ENCODE measurements around the gene NUPR1.
"Not testable (repeated sequence)": the region's sequence is repeated elsewhere in the genome, so short reads cannot be mapped to it uniquely, and the experiment has no call there.

Gene NUPR1

DNA sequence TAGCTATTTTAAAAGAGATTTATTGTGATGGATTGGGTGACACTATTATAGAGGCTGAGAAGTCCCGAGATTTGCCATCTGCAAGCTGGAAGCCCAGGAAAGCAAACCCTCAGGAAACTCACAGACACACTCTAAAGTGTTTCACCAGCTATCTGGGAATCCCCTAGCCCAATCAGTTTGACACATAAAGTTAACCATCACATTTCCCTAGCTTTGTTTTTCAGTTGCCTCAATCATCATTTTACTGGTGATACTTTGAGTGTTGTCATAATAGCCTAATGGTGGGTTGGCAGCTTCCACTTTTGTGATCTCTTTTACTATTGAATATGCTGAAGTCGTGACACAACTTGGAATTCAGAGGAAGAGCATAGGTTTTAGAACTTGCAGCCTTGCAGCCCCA, 16.8 kb upstream of the NUPR1 start:
- in situ Hi-C loops (cut with MboI; ENCODE audit: low sequenced_read_pairs) = no loop called here

DNA sequence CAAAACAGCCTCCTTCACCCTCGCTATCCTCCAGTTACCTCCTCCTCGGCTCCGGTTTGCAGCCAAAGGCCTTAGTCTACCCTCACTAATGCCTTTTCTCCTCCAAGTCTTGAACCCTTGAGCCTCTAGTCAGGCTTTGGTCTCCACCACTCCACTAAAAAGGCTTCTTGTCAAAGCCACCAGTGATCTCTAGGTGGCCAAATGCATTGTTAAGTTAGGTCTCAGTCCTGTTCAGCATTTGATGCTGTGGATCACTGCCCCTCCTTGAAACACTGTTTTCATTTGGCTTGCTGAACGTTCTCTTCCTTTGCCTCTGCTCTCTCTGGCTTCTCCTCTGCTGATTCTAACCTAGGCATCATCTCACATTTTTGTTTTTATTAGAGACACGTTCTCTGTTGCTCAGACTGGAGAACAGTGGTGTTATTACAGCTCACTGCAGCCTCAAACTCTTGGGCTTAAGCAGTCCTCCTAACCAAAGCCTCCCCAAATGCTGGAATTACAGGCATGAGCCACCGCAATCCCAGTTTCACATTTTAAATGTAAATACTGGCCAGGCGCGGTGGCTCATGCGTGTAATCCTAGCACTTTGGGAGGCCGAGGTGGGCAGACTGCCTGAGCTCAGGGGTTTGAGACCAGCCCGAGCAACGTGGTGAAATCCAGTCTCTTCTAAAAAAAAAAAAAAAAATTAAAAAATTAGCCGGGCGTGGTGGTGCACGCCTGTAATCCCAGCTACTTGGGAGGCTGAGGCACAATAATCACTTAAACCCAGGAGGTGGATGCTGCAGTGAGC, 16.1 kb upstream of the NUPR1 start:
- in situ Hi-C loops (cut with MboI; ENCODE audit: low sequenced_read_pairs) = no loop called here

- in situ Hi-C loops (cut with MboI; ENCODE audit: low sequenced_read_pairs) = no loop called here
These were observed 15.2 kb upstream of the NUPR1 start, which contains the start of gene SGF29 for GRCh38 chr16:28553776-28554633. Gene SGF29, plus strand, starts transcription at chr16:28553920. Its CDS starts 27,150 bp downstream, at chr16:28581070.

GRCh38 chr16:28549301-28549899, 10.6 kb upstream of the NUPR1 start:
- in situ Hi-C loops (cut with MboI; ENCODE audit: low sequenced_read_pairs) = no loop called here

DNA sequence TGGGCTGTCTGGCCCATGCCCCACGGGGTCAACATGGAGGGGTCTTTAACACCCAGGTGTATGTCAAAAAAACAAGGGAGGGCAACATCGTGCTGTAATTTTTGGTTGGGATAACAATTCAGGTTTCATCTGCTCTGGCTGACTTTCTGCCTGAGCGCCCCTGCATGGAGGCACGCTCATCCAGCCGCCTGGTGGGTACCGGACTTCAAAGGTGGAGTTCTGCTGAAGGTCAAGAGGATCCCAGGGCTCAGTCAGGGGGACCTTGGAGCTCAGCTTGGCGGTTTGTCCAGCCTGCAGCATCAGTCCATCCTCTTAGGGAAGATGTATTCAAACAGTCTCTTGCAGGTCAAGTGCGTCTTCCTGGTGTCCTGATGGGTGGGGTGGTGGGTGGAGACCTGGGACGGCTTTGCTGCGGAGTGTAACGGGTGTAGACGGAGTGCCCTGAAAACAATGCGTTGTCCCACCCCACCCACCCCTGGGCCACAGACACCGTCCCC, 9.6 kb upstream of the NUPR1 start:
- in situ Hi-C loops (cut with MboI; ENCODE audit: low sequenced_read_pairs) = no loop called here

DNA sequence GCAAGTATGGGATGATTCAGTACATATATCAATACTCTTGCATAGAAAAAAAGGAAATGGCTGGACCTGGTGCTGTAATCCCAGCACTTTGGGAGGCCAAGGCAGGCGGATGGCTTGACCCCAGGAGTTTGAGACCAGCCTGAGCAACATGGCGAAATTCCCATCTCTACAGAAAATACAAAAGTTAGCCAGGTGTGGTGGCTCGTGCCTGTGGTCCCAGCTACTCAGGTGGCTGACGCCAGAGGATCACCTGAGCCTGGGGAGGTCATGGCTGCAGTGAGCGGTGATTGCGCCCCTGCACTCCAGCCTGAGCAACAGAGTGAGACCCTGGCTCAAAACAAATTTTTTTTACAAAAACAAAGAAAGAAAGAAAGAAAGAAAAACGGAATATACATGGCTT, 7.9 kb upstream of the NUPR1 start:
- in situ Hi-C loops (cut with MboI; ENCODE audit: low sequenced_read_pairs) = no loop called here

- in situ Hi-C loops (cut with MboI; ENCODE audit: low sequenced_read_pairs) = not testable (repeated sequence)
These were observed 7.2 kb upstream of the NUPR1 start for GRCh38 chr16:28545964-28546363.

DNA sequence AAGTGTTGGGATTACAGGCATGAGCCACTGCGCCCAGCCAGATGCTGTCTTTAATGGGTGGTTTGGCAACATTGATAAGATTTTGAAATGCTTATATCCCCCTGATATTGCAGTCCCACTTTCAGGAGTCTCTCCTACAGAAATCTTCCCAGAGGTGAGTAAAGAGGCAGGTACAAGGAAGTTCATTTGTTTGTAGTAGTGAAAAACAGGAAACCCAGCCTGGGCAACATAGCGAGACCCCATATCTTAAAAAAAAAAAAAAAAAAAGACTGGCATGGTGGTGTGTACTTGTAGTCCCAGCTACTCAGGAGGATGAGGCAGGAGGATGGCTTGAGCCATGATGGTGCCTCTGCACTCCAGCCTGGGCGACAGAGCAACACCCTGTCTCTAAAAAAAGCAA, 6.2 kb upstream of the NUPR1 start:
- in situ Hi-C loops (cut with MboI; ENCODE audit: low sequenced_read_pairs) = no loop called here

DNA sequence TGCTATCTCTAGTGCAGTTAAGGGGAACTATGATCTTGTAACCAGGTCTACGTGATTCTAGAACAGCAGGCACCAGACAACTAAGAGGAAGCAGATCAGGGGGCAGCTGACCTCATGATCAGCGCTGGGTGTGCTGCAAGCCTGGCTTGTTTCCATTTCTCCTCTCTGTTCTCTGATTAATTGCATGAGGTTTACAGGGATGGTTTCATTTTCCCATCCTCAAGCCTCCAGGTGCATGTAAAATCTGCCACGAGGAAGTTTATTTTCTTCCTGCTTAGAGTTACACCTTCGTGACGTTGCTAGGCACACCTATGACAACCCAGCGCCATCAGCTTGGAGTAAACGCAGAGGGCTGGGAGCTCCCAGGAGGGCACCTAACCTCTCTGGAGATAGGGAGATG, 4.3 kb upstream of the NUPR1 start:
- in situ Hi-C loops (cut with MboI; ENCODE audit: low sequenced_read_pairs) = no loop called here

GRCh38 chr16:28542646-28543045, 3.9 kb upstream of the NUPR1 start:
- in situ Hi-C loops (cut with MboI; ENCODE audit: low sequenced_read_pairs) = no loop called here

GRCh38 chr16:28540346-28540745, 1.6 kb upstream of the NUPR1 start:
- in situ Hi-C loops (cut with MboI; ENCODE audit: low sequenced_read_pairs) = no loop called here

GRCh38 chr16:28537964-28538732, 626 bp downstream of the NUPR1 start:
- in situ Hi-C loops (cut with MboI; ENCODE audit: low sequenced_read_pairs) = no loop called here

DNA sequence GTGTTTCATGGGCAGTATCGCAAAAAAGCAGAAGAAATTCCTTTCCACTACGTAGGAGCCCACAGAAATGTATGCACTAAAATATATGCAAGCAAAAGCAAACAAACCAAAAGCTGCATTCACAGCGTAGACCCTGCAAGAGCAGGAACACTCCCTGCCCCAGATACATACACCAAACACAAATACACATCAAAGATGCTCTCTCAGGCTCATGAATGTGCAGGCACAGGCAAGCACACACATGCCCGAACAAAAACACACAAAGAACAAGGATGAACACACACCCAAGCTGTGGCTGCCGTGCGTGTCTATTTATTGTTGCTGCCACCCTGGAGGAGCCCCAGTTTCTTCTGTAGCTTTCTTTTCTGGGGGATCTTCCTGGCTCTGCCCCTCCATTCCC, 1.7 kb downstream of the NUPR1 start:
- in situ Hi-C loops (cut with MboI; ENCODE audit: low sequenced_read_pairs) = no loop called here

DNA sequence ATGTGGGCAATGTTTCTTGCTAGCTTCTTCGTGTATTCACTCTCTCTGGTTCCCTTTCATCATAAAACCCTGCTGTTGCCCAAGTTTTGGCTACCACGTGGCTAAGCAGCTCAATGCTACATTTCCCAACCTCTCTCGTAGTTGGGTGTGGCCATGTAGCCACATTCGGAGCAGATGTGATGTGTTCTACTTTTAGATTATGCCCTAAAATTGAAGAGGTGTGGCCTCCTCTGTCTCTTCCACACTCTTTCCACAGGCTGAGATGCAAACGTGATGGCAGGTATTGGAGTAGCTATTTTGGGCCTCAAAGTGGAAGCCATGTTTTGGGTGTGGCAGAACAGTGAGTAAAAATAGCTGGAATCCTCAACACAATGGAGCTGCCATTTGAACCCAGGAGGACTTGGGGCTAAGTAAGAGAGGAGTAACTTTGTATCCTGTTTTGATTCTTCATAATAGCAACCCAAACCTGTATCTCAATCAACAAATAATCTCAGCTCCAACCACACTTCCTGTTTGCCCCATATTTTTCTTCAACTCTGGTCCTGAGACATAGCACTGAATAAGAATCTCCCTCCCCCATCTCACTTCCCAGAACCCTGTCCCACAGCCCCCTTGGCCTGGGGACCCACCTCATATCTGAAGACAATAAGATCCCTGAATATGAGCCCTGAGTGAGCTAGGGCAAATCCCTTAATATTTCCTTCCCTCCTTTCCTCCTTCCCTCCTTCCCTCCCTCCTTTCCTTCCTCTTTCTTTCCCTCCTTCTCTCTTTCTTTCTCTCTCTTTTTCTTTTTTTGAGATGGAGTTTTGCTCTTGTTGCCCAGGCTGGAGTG, 4.0 kb downstream of the NUPR1 start:
- in situ Hi-C loops (cut with MboI; ENCODE audit: low sequenced_read_pairs) = no loop called here

GRCh38 chr16:28532940-28533647, 5.7 kb downstream of the NUPR1 start:
- in situ Hi-C loops (cut with MboI; ENCODE audit: low sequenced_read_pairs) = no loop called here

- in situ Hi-C loops (cut with MboI; ENCODE audit: low sequenced_read_pairs) = no loop called here
These were observed 6.7 kb downstream of the NUPR1 start for GRCh38 chr16:28531777-28532744.

DNA sequence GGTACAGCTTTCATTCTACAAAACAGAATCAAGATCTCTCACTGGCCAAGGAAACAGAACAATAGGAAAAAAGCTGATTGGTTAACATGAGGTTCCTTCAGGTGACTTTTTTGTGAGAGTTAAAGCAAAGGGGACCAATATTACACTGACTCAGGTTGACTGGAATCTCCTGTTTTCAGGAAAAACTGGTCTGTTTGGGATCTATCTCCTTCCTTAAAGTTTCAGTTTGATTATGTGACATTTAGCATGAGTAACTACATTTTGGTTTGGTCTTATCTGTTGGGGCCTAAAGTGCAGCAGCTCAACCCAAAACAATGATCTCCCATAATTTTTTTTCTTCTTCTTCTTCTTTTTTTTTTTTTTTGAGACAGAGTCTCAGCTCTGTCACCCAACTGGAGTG, 9.7 kb downstream of the NUPR1 start:
- in situ Hi-C loops (cut with MboI; ENCODE audit: low sequenced_read_pairs) = no loop called here

DNA sequence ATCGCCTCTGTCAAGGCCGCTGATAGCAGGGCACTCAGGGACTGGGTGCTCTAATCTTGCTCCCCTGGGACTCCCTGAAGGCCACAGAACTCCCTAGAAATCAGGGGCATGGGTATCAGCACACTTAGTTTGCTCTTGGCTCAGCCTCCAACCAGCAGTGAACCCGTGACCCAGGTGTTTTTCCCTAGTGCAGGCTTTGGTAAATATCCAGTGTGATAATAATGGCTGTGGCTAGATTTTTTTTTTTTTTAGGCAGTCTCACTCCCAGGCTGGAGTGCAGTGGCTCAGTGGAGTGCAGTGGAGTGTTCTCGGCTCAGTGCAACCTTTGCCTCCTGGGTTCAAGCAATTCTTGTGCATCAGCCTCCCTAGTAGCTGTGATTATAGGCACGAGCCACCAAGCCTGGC, 10.3 kb downstream of the NUPR1 start:
- in situ Hi-C loops (cut with MboI; ENCODE audit: low sequenced_read_pairs) = no loop called here

Data from HL-60/S4 (cell line).